Stimulated activated CD4-positive, alpha-beta T cell treated with anti-CD3 and anti-CD28 coated beads, TNF-alpha, amount 100 ng/mL, for 48 hours (primary cell): ENCODE results near the gene SLC43A2.

Source experiments
- DNase-seq, 3 donors: peaks; one replicate each; pipeline ENCODE4 v3.0.0-alpha.2; 2020; ENCODE audit warnings: low read depth in 3 of 3

Gene SLC43A2

DNA sequence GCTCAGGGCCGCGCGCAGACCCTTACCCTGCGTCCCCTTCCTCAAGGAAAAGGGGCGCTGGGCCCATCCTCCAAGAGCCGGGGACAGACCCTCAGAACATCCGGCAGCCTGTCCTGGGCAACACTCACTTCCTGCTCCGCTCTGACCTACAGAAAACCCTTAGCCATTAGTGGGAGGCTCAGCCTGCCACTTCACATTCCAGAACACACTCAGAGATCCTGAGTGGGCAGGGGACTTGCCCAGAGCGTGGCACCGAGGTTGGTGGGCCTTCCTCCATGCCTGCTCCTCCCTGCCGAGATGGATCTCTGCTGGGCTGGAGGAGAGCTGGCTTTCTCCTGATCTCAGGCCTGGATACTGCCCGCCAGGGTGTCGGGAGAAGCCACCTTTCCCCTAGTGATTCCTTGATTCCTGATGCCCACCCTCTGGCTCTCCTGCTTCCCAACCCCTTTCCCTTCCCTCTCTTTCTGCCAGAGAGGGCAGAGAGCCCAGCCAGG lies 15.4 kb upstream of the SLC43A2 start:
- no peak for DNase-seq

DNA sequence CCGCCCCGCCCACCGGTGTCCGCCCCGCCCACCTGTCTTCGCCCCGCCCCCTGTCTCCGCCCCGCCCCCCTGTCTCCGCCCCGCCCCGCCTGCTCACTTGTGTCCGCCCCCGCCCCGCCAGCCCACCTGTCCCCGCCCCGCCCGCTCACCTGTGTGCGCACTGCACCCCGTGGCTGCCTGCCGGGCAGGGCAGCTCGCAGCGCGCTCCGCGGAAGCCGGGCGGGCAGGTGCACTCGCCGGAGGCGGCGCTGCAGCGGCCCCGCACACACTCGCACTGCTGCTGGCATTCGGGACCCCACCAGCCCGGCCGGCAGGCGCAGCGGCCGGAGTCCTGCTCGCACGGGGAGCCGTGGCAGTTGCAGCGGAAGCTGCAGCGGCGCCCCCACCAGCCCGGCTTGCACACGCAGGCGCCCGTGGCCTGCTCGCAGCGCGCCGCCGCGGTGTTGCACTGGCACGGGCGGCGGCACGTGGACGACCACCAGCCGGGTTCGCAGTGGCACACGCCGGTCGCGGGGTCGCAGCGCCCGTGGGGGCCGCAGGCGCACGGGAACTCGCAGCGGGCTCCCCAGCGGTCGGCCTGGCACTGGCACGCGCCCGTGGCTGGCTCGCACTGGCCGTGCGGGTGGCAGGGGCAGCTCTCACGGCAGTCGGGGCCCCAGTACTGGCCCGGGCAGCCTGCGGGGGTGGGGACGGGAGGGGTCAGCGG lies 14.8 kb upstream of the SLC43A2 start:
- DNase-seq: peak in 1 of 3 donors; percentile 58

DNA sequence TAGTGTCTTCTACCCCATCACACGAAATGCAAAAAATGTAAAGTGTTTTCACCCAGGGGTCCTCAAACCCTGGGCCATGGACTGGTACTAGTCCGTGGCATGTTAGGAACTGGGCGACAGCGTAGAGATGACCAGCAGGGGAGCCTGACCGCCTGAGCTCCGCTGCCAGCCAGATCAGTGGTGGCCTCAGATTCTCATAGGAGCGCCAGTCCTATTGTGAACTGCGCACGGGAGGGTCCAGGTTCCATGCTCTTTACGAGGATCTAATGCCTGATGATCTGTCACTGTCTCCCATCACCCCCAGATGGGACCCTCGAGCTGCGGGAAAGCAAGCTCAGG lies 12.4 kb upstream of the SLC43A2 start:
- no peak for DNase-seq

DNA sequence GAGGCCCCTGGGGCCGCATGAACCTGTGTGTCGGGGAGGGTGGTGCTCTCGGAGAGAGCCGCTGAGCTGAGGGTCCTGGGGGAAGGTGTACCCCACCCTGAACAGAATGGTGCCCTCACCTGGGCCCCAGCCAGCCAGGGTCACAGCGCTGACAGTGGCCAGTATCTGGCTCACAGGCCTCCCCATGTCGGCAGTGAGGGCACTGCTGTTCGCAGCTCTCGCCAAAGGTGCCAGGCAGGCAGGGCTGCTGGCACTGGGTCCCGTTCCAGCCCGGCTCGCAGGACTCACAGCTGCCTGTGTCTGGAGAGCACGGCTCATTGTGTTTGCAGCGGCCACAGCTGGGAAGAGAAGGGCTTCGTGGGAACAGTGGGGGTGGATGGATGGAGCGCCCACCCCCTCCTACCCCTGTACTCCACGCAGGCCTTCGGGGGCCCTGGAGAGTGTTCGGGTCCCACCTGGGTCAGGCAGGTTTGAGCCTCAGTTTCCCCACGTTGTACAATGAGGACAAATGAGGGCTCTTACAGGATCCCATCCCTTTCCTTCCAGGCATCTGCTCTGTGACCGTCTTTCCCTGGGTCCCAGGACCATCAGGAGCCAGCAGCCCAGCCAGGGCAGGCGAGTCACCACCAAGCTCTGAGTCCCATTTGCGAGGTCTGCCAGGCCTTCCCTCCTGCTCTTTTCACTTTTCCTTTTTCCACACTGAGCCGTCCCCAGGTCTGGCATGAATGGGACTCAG lies 11.9 kb upstream of the SLC43A2 start:
- no peak for DNase-seq

DNA sequence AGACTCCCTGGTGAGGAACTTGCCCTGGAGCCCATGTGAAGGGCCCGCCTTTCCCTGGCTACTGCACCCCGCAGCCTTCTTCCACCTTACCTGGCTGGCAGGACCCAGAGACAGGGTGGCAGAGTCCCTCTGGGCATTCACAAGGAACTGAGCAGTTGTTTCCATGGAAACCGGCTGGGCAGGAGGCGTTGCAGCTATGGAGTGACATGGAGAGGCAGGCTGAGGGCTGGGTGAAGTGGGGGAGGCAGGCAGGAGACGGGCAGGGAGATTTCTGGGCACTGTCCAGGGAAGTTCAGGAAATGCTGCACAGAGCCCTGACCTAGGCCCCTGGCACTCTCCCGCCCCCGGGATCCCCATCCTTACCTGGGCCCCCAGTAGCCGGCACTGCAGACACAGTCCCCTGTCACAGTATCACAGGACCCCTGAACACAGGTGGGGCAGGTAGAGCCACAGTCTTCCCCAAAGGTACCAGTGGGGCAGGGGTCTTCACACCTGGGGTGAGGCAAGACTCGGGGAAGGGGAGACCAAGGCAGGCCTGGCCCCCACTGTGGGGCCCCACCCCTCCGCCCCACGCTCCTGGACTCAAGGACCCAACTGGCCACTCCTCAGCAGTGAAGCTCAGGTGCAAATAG lies 11.0 kb upstream of the SLC43A2 start:
- DNase-seq: no peak

DNA sequence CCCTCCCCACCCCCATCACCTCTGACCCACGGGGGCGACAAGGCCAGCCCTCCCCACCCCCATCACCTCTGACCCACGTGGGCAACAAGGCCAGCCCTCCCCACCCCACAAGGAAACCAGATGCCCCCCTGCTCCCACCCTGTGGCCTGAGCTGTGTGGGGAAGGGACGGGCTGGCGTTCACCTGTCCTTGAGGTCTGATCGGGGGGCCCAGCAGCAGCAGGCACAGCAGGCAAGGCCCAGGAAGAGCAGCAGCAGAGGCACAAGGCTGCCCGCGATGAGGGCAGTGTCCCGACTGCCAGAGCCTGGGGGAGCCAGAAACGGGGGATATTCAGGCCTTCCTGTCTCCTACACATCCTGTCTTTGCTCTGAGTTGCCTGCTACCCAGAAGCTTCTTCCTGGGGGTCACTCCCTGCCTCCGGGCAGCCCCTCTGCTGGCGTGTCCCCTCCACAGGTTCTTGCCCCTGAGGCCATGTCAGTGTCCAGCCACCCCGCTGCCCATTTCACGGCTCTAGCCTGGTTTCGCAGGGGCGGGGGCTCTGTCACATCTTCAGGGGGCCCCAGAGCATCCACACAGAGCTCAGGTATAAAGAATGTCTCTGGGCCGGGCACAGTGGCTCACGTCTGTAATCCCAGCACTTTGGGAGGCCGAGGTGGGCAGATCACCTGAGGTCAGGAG lies 10.1 kb upstream of the SLC43A2 start:
- DNase-seq: no peak

DNA sequence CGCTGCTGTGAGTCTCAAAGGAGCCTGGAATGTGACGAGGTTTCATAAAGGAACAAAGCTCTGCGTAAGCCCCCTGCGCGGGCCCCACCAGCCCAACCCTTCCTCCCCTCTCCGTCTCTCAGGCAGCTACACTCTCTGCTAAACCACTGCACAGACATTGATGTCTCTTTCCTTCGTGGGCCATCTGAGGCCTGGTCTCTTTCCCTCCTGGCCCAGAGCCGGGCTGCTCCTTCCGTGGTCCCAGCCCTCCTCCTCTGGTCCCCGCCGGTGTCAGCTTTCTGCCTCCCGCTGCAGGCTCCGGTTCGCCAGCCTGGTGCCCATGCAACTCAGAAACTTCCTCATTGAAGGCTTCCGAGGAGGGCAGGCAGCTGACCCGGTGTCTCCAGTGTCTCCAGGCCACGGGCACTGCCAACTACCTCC lies 9.5 kb upstream of the SLC43A2 start:
- no peak for DNase-seq

DNA sequence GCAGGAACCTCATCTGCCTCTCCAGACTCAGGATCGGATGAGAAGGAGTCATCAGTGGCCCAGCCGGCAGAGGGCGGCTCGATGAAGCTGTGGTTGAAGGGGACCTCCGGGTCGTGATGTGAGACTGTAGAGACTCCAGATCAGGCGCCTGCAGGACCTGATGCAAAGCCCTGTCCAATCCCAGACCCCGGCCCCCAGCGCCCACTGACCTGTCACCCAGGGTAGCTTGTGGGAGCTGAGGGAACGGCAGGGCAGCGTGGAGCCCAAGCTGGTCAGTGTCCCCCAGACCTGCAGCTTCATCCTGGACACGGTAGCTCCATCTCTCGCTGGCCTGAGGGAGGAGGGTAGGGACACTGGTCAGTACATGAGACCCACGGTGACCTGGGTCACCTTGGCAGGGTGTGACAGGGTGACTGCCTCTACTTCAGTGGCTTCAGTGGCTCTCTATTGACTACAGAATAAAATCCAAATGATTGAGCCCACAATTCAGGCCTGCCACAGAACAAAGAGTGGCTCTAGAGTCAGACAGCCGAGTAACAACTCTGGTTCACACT lies 8.2 kb upstream of the SLC43A2 start:
- no peak for DNase-seq

DNA sequence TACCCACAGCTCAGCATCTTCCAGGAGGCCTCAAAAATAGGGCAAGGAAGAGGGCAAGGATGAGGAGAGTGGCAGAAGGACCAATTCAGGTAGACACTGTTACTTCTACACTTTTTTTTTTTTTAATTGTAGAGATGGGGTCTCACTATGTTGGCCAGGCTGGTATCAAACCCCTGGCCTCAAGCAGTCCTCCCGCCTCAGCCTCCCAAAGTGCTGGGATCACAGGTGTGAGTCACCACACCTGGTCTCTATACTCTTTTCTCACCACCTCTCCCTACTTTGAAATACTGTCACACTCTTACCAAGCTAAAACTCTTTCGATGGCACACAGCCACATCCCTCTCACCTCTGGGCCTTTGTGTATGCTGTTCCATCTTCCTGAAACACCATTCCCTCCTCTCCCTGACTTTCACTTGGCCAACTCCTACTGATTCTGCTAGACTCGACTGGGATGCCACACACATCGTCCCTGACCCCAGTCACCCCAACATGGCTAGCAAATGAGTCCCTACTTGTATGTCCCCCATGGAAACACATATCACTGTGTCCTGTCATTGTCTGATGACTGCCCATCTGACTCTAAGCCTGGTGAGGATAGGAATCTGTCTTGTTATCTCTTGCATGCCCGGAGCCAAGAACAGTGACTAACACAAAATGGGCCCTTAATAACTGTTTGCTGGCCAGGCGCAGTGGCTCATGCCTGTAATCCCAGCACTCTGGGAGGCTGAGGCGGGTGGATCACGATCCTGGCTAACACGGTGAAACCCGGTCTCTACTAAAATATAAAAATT lies 7.2 kb upstream of the SLC43A2 start:
- DNase-seq: no peak

DNA sequence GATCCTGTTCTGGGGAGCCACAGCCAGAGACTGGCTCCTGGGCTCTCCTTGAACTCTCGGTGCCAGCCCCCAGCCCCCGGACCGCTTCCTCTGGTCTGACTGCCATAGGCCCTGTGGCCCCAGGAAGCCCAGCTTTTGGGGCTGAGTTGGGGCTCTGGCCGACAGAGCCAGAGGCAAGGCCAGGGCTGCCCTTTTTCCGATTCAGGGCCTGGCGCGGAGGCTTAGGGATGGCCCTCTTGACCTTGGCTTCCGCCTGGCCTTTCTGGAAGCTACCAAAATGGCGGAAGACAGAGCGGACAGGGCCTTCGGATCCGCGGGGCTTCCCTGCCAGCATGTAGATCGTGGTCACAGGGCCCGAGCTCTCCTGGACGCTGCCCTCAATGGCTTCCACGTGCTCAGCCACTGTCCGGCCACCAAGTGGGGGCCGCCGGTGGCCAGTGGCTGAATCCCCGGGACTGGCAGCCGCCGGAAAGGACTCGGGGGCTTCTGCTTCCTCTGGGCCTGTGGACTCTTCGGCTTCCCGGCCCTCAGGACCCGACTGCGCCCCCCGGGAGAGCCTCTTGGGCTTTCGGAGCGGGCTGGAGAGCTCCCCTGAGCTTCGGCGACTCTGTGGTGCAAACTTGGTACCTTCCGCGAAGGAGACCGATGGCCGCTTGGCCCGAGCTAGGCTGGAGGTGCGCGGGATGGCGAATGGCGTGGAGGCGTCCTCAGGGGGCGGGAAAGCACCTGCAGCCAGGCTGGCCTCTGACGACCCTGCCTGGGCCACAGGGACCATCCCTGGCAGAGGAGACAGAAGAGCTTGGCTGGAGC lies 6.4 kb upstream of the SLC43A2 start:
- DNase-seq: no peak

DNA sequence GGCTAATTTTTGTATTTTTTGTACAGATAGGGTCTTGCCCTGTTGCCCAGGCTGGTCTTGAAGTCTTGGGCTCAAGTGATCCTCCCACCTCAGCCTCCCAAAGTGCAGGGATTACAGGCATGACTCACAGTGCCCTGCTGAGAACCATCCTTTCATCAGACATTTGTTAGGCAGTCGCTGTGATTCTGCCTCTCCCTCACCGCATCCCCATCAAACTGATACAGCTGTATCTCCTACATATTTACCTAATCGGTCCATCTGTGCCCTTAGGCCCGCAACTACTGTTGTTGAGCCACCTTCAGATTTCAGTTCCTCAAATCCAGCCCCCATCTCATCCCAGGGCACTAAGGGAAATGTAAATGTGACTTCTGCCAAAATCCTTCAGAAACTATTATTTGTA lies 2.0 kb upstream of the SLC43A2 start:
- DNase-seq: no peak

DNA sequence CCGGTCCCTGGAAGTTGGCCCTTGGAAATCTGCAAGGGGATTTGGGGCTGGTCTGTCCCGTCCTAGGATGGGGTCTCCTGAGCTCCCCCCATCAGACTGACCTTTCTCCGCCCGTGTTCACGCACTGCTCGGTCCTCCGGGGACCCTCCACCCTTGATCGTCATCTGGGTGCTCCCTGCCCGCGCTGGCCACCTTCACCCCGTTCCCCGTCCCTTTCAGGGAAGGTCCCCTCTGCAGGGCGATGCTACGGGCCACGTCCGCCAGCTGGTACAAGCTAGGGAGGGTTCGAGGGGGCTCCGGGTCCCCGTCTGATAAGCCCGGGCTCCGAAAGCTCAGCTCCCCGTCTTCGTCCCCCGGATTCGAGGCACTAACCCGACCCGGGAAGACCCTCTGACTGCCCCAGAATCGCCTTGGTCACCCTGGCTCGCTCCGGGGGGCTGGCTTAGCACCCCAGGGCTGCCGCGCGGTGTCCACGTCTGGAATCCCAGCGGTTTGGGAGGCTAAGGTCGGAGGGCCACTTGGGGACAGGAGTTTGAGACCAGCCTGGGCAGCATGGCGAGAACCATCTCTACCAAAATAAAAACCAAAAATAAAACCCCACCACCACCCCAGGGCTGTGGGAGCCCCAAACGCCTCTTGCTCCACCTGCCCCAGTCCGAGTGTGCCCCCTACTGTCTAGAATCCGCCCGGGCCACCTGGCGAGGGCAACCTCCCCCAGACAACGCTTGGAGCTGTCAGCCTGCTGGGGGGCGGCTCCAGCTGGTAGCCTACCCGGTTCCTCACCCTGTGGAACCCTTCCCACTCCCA lies 1.1 kb upstream of the SLC43A2 start:
- DNase-seq: peak; percentile 62 to 84 (median 70)

DNA sequence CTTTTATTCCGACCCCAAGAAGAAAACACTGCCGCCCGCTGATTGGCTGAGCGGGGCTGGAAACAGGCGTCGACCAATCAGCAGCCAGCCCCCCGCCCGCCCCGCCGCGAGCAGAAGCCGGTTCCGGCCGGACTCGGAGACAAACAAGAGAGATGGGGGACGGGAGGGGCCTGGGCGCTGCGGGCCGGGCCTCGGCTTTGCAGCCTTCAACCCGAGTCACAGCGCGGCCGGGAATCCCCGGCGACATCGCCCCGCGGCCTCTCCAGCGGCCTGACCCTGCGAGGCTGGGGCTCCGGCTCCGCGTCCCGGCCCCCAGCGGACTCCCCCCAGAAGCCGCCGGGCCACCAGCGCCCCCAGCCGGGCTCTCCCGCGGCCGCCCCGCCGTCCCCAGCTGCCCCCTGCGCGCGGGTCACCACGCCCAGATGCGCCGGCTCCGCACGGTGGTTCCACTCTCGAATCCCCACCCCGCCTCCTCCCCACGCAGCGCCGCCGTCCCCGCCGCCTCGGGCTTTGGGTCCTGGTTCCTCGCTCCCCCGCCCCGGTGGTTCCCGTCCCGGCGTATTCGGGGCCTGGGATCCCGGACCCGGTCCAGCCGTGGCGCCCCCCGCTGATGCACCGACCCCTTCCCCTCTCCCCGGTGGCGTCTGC lies 346 bp upstream of the SLC43A2 start:
- peak; percentile 78 to 82 (median 81) for DNase-seq

DNA sequence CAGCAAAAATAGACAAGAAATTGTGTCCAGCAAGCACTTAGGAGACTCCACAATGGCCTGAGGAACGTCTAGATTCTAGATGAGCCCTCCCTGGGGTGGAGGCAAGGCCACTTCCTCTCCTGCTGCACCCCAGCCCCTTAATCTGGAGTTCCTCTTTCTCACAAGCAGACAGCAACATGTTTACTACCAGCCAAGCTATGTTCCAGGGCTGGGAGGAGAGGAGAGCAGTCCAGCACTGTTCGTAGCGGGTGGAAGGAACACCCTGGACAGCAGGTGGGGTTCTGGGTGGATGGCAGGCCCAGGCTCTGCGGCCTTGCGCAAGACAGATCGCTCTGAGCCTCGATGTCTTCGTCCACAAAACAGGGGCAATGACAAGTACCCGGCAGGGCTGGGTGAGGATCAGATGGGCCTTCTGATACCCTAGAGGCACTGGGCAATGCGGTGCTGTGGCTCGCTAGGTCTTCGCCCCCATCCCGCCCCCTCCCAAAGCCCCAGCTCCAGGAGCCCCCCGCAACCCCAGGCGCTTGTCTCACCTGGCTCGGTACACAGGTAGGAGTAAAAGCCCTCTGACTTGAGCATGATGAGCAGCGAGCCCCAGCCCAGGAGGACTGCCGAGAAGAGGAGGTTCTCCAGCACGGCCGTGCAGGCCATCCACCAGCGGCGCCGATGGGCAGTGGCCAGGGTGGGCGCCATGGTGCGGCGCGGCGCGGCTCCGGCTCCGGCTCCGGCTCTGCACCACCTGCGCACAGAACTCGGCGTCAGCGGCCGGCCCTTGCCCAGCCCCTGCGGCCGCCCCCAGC lies 1.3 kb downstream of the SLC43A2 start:
- DNase-seq: no peak

DNA sequence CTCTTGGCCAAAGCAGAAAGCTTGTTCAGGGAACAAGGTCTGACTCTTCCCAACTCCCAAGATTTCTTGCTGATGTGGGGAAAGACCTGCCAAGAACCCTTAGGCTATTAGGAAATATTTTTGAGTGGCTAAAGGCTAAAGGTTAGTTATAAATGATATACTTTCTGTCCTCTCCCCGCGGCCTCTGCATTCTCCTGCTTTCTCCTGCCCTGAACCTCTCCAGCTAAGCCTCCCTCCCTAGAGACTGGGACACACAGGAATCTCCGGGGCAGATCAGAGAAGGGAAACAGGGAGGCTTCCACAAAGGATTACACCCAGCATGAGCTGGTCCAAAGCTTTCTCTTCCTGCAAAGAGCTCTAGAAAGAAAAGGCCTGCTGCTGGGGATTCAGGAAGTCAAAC lies 2.3 kb downstream of the SLC43A2 start:
- no peak for DNase-seq

DNA sequence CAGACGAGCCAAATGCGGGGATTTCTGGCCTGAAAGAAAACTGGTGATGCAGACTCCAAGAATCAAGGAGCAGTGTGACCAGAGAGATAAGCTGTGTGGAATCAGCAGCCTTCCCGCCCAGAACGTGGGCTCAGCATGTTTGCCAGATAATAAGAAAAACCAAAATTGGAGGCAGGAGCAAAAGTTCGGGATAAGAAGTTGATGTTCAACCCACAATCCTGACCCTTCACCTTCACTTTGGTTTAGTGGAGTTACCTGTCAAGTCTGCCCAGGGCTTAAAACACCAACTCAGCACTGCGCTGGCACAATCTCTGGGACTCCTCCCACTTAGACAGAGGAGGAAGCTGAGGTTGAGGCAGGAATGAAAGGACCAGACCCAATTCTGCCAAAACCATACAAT lies 3.1 kb downstream of the SLC43A2 start:
- DNase-seq: no peak

DNA sequence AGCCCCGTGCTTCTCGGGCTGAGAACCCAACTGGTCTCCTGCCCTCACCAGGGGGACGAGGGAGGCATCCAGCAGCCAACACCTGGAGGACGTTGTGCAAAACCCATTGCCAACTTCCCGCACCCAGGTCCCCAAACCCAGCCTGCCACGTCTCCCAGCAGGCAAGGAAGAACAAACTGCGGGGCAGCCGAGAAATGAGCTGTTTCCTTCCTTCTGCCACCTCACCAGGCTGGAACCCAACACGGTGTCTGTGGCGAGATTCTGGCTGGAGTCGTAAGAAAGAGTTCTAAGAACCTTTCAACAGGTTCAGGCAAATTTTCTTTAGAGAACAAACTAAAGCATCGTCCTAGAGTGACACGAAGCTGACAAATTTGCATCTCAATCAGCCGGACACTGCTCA lies 3.6 kb downstream of the SLC43A2 start:
- DNase-seq: no peak

DNA sequence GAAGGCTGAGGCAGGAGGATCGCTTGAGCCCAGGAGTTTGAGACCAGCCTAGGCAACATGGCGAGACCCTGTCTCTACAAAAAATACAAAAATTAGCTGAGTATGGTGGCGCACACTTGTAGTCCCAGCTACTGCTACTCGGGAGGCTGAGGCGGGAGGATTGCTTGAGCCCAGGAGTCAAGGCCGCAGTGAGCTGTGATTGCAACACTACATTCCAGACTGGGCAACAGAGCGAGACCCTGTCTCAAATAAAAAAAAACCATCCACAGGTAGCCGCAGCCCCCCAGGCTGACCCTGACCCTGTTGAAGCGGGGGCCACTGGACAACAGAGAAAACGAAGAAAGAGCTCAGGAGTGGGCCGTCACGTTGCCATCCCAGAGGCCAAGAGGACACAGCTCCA lies 4.0 kb downstream of the SLC43A2 start:
- no peak for DNase-seq
